SK-MEL-5 (cell line): Measurements from ENCODE around the gene RGS3. TPM values are rescaled to one million over a fixed set of nuclear protein-coding genes. Genes with fewer than 3 reads are reported as not detected.
"Not testable (repeated sequence)": the region's sequence is repeated elsewhere in the genome, so short reads cannot be mapped to it uniquely, and the experiment has no call there.

ENCODE experiments used
- DNase-seq: peaks from one replicate; pipeline ENCODE4 v3.0.0-alpha.2; 2016; ENCODE audit warnings: low read depth, low spot score
- in situ Hi-C: cut with HindIII; loops from 2 replicates; pipeline ENCODE4 v1.10.0; 2016; ENCODE audit warnings: low sequenced_read_pairs, high pct_unique_total_duplicates, low pct_unique_long_range_greater_than_20kb
- total RNA-seq: library from RNA; depleted of rRNA; stranded (reverse); fragments of >200 nt; shearing (Covaris generic); gene quantifications from 2 replicates; pipeline ENCODE4 v1.2.3, GENCODE V29; 2014

RGS3 gene
- total RNA-seq, 1 experiment from 2014 or later, result 25.0 TPM

- in situ Hi-C loops, result no loop called here
Observed at GRCh38 chr9:113481176-113481787, 17.8 kb downstream of the RGS3 start.

DNA sequence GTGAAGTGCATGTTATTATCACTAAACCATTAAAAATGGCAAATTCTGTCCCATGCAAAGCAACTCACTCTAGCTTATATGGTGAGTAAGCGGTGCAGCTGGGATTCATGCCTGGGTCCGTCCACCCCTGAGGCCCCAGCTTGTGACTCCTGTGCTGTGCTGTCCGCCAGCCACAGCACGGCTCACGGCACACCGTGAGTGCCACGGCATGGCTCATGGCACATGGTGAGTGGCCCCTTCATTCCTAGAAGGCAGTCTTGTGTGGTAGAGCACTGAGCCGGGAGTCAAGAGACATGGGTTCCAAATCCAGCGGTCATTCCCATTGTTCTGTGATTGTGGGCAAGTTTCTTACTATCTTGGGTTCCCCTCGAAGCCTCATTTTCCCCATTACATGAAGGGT is 18.8 kb downstream of the RGS3 start:
- DNase-seq, result no peak
- in situ Hi-C loops, result no loop called here

More at GRCh38 chr9:113481176-113481787, 17.8 kb downstream of the RGS3 start:
- no peak for DNase-seq

DNA sequence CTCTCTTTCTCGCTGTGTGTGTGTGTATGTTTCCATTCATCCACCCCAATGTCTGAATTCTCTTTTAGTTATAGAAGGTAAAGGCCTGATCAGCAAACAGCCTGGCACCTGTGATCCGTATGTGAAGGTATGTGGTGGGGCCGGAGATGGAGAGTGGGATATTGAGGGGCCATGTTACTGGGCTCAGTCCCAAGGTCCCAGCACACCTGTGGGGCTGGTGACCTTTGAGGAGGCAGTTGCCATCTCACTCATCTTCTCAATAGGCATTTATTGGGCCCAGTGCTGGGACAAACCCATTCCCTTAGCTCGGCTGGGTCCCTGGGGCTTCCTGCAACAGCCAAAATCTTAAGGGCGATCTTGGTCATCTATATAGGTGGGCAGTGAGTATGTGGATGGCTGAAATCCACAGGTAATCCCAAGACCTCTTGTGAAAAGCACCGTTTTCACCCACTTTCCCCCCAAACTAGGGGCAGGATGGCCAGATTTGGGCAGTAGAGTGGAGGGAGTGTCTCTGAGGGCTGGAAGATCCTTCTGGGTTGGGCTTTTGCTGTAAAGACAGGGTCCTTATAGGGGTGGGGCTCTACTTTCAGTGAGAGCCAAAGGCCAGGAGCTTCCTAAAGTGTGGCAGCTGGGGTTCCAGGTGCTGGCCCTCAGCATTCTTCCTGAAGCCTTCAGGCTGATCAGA is 19.6 kb downstream of the RGS3 start:
- no peak for DNase-seq
- in situ Hi-C loops, result no loop called here

- in situ Hi-C loops, result no loop called here
- DNase-seq, result no peak
Observed at GRCh38 chr9:113483676-113484257, 20.2 kb downstream of the RGS3 start.

DNA sequence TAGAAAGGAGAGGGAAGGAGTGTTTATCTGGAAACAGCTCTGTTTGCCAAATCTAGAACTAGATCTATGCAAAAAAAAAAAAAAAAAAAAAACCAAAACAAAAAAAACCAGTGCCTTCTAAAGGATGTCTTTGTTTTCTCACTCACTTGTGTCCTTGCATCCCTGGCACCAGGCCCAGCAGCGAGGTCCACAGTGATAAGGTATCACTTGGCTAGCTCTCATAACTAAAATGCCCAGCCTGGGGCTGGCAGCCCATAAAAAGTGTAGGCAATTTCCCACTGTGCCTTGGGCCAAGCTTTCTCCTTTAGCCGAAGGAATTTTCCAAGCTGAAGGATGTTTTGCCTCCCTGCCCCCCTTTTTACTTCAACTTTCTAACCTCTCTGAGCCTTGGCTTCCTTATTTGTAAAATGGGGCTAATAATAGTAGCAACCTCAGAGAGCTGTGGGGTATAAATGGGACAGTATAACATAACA is 20.8 kb downstream of the RGS3 start:
- in situ Hi-C loops, result no loop called here
- DNase-seq, result peak; percentile 32

- DNase-seq, result no peak
- in situ Hi-C loops, result no loop called here
Observed at GRCh38 chr9:113485761-113486115, 22.2 kb downstream of the RGS3 start.

DNA sequence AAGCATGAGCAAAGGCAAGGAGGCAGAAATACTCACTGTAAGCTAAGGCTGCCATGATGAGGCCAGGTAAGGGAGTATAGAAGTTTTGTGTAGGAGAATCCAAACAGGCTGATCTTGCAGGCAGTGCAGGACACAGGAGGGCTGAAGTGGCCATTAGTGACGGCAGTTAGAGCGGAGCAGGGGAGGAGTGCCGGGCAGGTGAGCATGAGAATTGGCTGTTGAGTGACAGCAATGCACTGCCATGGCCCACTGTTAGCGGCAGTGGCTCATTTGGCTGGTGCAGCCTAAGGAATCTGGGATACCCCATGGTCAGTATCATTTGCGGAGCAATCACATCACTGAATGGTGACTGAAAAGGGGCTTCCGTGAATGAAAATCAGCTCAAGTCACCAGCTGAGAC is 22.8 kb downstream of the RGS3 start:
- in situ Hi-C loops, result no loop called here

GRCh38 chr9:113488071-113488470 is 24.5 kb downstream of the RGS3 start:
- in situ Hi-C loops, result no loop called here

More for the DNA sequence above, 22.8 kb downstream of the RGS3 start:
- no peak for DNase-seq

GRCh38 chr9:113488490-113488889 is 25.0 kb downstream of the RGS3 start:
- in situ Hi-C loops, result no loop called here
- DNase-seq, result no peak

More at GRCh38 chr9:113488071-113488470, 24.5 kb downstream of the RGS3 start:
- no peak for DNase-seq

DNA sequence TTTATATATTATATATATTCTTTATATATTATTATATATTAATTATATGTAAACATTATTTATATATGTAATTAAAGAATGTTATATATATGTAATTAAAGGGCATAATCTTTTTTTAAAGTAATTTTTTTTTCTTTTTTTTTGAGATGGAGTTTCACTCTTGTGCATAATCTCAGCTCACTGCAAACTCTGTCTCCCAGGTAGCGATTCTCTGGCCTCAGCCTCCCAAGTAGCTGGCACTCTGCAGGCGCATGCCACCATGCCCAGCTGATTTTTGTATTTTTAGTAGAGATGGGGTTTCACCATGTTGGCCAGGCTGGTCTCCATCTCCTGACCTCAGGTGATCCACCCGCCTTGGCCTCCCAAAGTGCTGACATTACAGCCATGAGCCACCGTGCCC is 27.6 kb downstream of the RGS3 start:
- in situ Hi-C loops, DNase-seq: not testable (repeated sequence)

GRCh38 chr9:113492343-113493202 is 29.0 kb downstream of the RGS3 start:
- no peak for DNase-seq

GRCh38 chr9:113493203-113493520 is 29.6 kb downstream of the RGS3 start:
- in situ Hi-C loops, result no loop called here
- no peak for DNase-seq

More at GRCh38 chr9:113492343-113493202, 29.0 kb downstream of the RGS3 start:
- in situ Hi-C loops, result no loop called here

- DNase-seq, result no peak
- in situ Hi-C loops, result no loop called here
Observed at GRCh38 chr9:113495526-113495925, 32.0 kb downstream of the RGS3 start.

DNA sequence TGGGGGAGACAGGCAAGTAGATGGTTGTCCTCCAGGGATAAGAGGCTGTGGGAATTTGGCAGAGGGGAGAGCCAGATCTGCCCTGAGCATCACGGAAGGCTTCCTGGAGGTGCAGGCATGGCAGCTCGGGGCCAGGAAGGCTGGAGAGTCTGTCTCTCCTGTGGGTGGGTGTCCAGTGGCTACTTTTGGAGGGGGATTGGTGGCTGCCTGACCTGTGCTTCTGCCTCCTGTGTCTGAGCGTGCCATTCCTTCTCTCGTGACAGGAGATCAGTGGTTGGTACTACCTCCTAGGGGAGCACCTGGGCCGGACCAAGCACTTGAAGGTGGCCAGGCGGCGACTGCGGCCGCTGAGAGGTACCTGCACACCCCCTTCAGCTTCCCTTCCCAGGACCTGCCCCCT is 33.5 kb downstream of the RGS3 start:
- in situ Hi-C loops, result no loop called here

GRCh38 chr9:113499153-113499875 is 35.8 kb downstream of the RGS3 start:
- in situ Hi-C loops, result no loop called here
- DNase-seq, result no peak

More for the DNA sequence above, 33.5 kb downstream of the RGS3 start:
- DNase-seq, result no peak

- DNase-seq, result no peak
- in situ Hi-C loops, result no loop called here
Observed at GRCh38 chr9:113499876-113500497, 36.5 kb downstream of the RGS3 start.

DNA sequence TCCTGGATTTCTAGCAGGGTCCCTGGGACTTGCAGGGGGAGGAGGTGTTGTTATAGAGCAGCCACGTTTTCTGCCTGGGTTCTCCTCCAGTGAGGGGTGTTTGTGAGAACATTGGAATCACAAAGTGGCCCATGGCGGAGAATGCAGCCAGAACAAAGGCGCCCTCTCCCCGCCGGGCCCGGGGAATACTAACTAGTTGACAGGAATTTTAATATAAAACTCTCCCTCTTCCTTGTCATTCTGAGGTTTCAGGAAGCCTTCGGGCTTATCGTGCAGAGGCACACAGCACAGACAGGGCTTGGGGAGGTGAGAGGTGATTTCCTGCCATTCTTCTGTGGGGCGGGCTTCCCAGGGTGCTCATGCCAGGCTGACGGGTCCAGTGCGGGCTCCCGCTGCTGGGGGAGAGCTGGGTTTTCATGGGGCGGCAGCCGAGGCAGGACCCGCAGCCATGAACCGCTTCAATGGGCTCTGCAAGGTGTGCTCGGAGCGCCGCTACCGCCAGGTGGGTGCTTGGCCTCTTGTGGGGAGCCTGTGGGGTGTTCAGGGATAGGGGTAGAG is 37.7 kb downstream of the RGS3 start:
- DNase-seq, result no peak
- in situ Hi-C loops, result no loop called here
